Pericardium fibroblast (primary cell): ENCODE results near the gene C10orf62. TPM values are rescaled to one million over a fixed set of nuclear protein-coding genes. Genes with fewer than 3 reads are reported as not detected.

ENCODE experiments used
- total RNA-seq: library from RNA; depleted of rRNA; stranded (reverse); fragments of >200 nt; gene quantifications from 2 replicates; pipeline ENCODE4 v1.2.3, GENCODE V29; 2015

Gene C10orf62
- not detected in 2 replicates for total RNA-seq

GRCh38 chr10:97589479-97589878, at the start of gene C10orf62:
C10orf62 (plus strand) TSS chr10:97589721; CDS start chr10:97589898, 177 bp downstream.

GRCh38 chr10:97572214-97572989, 17.1 kb upstream of the C10orf62 start, which contains the start of gene ANKRD2:
ANKRD2 (plus strand) TSS chr10:97572779; CDS start chr10:97572789, 10 bp downstream.

GRCh38 chr10:97584060-97584797, 5.3 kb upstream of the C10orf62 start, which contains the start of gene HOGA1:
HOGA1 (plus strand) TSS chr10:97584389; CDS start chr10:97584704, 315 bp downstream.

GRCh38 chr10:97632949-97633884, 43.7 kb downstream of the C10orf62 start, which contains the start of gene MORN4:
MORN4 (minus strand) TSS chr10:97633500; CDS start chr10:97619653, 13,847 bp downstream.

GRCh38 chr10:97640174-97640867, 50.8 kb downstream of the C10orf62 start, which contains the start of gene PI4K2A:
PI4K2A (plus strand) TSS chr10:97640671; CDS start chr10:97640743, 72 bp downstream.

Other genes starting within 250 kb of the C10orf62 start
- gene RRP12, start 188.4 kb upstream of the C10orf62 start, total RNA-seq: 5.3 and 11.1 TPM in 2 replicates
- gene PGAM1, start 163.5 kb upstream of the C10orf62 start, total RNA-seq: 316 and 578 TPM in 2 replicates
- gene EXOSC1, start 143.7 kb upstream of the C10orf62 start, total RNA-seq: 35.7 and 36.2 TPM in 2 replicates
- 25.4 and 48.2 TPM in 2 replicates for gene ZDHHC16, start 143.5 kb upstream of the C10orf62 start, total RNA-seq
- gene MMS19, start 91.3 kb upstream of the C10orf62 start, total RNA-seq: 75.6 and 88.4 TPM in 2 replicates
- gene UBTD1, start 90.8 kb upstream of the C10orf62 start, total RNA-seq: 37.8 and 52.3 TPM in 2 replicates
- 0.85 TPM in 1 of 2 replicates, not detected in the other for gene ANKRD2, start 16.9 kb upstream of the C10orf62 start, total RNA-seq
- 0.17 and 0.58 TPM in 2 replicates for gene HOGA1, start 5.3 kb upstream of the C10orf62 start, total RNA-seq
- gene MORN4, start 43.8 kb downstream of the C10orf62 start, total RNA-seq: 3.9 and 33.7 TPM in 2 replicates
- gene PI4K2A, start 51.0 kb downstream of the C10orf62 start, total RNA-seq: 20.1 and 23.7 TPM in 2 replicates
- 15.9 and 29.3 TPM in 2 replicates for gene AVPI1, start 97.5 kb downstream of the C10orf62 start, total RNA-seq
- 60.7 and 71.5 TPM in 2 replicates for gene MARVELD1, start 124.0 kb downstream of the C10orf62 start, total RNA-seq
- 10.0 and 15.4 TPM in 2 replicates for gene ZFYVE27, start 147.4 kb downstream of the C10orf62 start, total RNA-seq
- 0.09 and 0.58 TPM in 2 replicates for gene SFRP5, start 182.3 kb downstream of the C10orf62 start, total RNA-seq